Mucosa of gallbladder (tissue), 1 donor: ENCODE results near the gene C1orf115. TPM values are rescaled to one million over a fixed set of nuclear protein-coding genes. Genes with fewer than 3 reads are reported as not detected.
"Not testable (repeated sequence)": the region's sequence is repeated elsewhere in the genome, so short reads cannot be mapped to it uniquely, and the experiment has no call there.

Source experiments
- DNase-seq: peaks from one replicate; pipeline ENCODE4 v3.0.0-alpha.2; 2020; ENCODE audit warnings: low spot score
- total RNA-seq: library from RNA; stranded (reverse); gene quantifications from one replicate; pipeline ENCODE4 v1.2.1, GENCODE V29; 2021
- donor health status: DM: no; HTN: no; CAD: no.

The C1orf115 gene
- total RNA-seq, 1 donor from 2014 or later = 28.3 TPM

GRCh38 chr1:220726634-220727033 lies 36.5 kb downstream of the C1orf115 start:
- DNase-seq = no peak

DNA sequence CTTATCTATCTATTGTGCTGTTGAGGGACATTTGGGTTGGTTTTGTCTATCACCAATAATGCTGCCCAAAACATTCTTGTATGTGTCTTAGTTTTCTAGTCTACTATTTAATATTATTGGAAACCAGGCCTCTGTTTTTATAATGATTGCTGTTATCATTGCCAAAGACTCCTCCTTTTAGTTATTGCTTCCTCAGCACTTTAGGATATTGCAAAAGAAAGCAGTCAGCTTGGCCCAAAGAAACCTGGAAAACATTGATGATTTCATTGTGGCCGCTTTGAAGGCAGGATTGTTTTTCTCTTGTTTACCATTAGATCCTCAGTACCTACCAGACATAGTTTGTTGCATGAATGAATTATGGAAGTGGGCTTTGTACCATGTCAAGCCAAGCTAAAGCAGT lies 37.4 kb downstream of the C1orf115 start:
- no peak for DNase-seq

DNA sequence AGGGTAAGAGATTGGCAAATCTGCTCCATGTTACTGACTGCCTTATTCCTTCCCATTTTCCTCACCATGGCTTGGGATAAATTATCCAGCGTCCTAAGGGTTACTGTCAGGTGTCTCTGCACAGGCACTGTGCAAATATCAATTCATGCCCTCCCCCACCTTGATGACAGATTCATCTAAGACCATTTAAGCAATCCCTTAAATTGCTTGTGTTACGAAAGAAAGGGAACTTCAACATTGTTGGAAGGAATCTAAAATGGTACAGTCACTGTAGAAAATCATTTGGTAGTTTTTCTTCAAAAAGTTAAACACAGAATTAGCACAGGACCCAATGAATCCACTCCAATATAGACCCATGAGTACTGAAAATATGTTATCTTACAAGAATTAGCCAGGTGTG lies 40.3 kb downstream of the C1orf115 start:
- DNase-seq = no peak

DNA sequence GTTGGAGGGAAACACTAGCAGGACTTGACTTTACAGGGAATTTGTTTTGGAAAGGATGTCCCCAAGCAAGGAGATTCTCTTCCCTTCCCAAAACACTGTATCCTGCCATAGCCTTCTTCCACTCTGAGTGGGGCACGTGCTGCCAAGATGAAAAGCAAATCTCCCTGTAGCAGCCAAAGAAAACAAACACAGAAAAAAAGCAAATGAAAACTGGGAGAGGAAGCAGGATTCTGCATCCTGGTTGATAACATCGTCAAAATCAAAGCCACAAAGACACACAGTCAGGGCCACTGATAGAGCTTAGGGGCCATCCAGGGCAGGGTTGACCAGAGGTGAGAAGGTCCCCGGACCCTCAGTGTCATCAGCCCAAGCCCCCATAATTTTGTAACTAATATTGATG lies 42.0 kb downstream of the C1orf115 start:
- no peak for DNase-seq

GRCh38 chr1:220732621-220733020 lies 42.5 kb downstream of the C1orf115 start:
- no peak for DNase-seq

- DNase-seq = peak; percentile 61
Observed at GRCh38 chr1:220733086-220733601, 43.0 kb downstream of the C1orf115 start.

DNA sequence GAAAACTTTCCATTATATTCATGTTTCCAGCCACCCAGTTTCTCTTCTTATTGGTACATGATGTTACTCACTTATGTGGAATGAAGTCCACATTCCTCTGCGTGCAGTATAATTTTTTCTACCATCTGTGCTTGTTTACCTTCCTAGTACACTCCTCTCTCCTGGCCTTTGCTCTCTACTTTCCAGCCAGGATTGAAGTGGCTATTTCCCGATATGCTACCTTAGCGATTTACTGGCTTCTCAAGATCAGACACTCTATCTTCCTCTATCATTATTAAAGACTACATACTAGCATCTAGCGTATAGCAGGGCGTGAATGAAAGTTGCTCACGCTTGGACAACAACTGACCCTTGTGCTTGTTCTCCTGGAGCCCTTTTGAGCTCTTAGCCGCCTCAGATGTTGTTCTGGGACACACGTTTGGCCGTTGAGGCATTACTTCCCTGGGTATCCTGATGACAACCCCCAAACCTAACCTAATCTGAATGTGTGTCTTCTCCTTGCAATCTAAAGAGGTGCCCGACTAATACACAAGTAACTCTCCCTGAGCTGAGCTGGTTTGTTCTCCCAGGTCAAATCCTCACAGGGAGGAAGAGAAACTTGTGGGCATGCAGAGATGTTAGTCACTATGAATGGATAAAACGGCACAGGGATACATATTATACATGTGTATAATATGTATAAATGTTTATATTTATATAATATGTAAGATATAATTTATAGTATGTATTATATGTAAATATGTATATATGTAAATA lies 44.6 kb downstream of the C1orf115 start:
- peak; percentile 59 for DNase-seq

- DNase-seq = not testable (repeated sequence)
Observed at GRCh38 chr1:220736283-220736682, 46.1 kb downstream of the C1orf115 start.

- DNase-seq = no peak
Observed at GRCh38 chr1:220741349-220741748, 51.2 kb downstream of the C1orf115 start.

DNA sequence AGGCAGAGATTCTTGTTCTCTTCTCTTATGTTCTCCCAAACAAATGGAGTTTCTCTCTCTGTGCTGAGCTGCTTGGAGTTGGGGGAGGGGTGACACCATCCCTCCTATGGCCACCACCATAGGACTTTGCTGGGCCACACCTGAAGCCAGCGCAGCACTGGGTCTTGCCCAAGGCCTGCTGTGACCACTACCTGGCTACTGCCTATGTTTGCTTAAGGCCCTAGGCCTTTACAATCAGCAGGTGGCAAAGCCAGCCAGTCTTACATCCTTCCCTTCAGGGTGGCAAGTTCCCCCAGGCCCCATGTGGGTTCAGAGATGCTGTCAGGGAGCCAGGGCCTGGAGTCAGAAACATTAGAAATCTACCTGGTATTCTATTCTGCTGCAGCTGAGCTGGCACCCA lies 51.7 kb downstream of the C1orf115 start:
- no peak for DNase-seq

- no peak for DNase-seq
Observed at GRCh38 chr1:220742520-220742919, 52.4 kb downstream of the C1orf115 start.

- DNase-seq = no peak
Observed at GRCh38 chr1:220746851-220747250, 56.7 kb downstream of the C1orf115 start.

DNA sequence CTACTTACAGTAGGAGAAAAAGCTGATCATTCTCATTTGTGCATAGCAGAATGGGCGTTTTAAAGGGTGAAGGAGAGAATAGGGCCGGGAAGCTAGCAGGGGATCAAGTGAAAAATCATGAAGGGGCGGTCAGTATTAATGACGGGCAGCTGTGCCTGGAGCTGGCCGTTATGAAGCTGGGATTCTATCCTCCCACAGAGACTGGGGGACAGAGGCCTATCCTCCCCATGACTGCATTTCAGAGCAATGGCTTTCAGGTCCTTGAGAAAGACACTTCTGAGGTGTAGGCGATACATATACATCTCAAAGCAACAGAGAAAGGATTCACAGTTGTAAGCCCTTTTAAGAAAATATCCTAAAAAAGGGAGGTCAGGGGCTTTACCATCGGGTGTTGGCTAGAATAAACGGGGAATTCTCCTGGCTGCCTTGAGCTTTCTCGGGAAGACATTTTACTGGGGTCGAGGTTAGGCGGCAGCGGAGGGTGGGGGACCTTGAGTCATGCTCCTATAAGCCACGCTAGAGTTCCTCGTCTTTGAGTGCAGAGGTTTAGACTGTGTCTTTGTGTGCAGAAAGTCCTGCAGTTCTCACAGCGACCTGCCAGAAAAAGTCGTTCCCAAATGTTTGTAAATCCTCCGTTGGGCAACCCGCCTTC lies 57.4 kb downstream of the C1orf115 start:
- no peak for DNase-seq

GRCh38 chr1:220748089-220748934 lies 58.1 kb downstream of the C1orf115 start, which contains the start of gene MTARC2:
Gene MTARC2 (plus strand): TSS chr1:220748322. CDS start chr1:220748532, 210 bp downstream.
- peak; percentile 82 for DNase-seq

Other genes with a start within 250 kb of the C1orf115 start
- gene MARK1, start 162.2 kb upstream of the C1orf115 start, total RNA-seq = 5.1 TPM
- gene MTARC2, start 58.0 kb downstream of the C1orf115 start, total RNA-seq = 78.0 TPM
- 13.2 TPM for gene MTARC1, start 96.5 kb downstream of the C1orf115 start, total RNA-seq
- 9.8 TPM for gene HLX, start 189.1 kb downstream of the C1orf115 start, total RNA-seq